ENCODE measurements around the gene GYG1. TPM values are rescaled to one million over a fixed set of nuclear protein-coding genes. Genes with fewer than 3 reads are reported as not detected.

GYG1 gene
- total RNA-seq, 1 experiment from 2014 or later: 34.8 TPM

DNA sequence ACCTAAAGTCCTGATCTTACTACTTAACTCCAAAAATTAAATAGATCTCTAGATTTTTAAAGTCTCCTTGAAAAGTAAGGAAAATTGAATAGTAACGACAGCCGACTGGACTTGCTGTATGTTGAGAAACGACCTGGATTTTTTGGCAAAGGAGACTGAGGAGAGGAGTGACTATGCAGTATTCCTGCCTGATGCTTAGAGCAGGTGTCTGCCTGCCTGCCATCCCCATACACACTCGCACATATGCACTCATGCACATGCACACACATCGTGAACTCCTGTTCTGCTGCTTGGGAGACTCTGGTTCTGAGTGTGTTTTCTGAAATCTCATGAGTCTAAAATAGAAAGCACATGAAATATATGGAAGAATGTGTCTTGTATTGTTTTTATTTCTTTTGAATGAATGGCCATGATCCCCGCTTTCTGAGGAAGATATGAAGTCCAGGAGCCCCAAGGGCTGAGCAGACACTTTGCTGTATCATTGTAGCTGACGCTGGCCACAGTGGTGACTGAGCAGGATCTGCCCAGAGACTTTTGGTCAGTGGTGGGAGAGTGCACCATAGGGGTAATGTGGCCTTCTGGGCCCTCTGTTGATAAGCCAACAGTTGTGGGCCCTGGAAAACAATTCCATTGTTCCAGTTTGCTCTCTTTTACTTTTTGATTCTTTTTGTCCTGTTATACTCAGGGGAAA, 16.4 kb downstream of the GYG1 start (continued):
- TF ChIP-seq ZNF263 (CRISPR knock-in tag; IDR thresholded peaks at IDR 0.05; ENCODE audit: low read depth) (no peak), HMGXB4 (CRISPR knock-in tag; IDR thresholded peaks at IDR 0.05) (no peak), USF2 (CRISPR knock-in tag; IDR thresholded peaks at IDR 0.05) (no peak), ZNF671 (CRISPR knock-in tag; IDR thresholded peaks at IDR 0.05) (no peak), NR1H2 (CRISPR knock-in tag; IDR thresholded peaks at IDR 0.05) (no peak), KAT7 (CRISPR knock-in tag; IDR thresholded peaks at IDR 0.05; ENCODE audit: borderline replicate concordance) (no peak), CREB1 (CRISPR knock-in tag; IDR thresholded peaks at IDR 0.05) (no peak), NFATC4 (CRISPR knock-in tag; IDR thresholded peaks at IDR 0.05) (no peak), AR (CRISPR knock-in tag; IDR thresholded peaks at IDR 0.05) (no peak), ATF1 (CRISPR knock-in tag; IDR thresholded peaks at IDR 0.05) (no peak), ZNF121 (CRISPR knock-in tag; IDR thresholded peaks at IDR 0.05) (no peak), CDX4 (CRISPR knock-in tag; IDR thresholded peaks at IDR 0.05; ENCODE audit: borderline replicate concordance) (no peak), MYBL2 (CRISPR knock-in tag; IDR thresholded peaks at IDR 0.05) (no peak)

GRCh38 chr3:149009732-149010131, 18.4 kb downstream of the GYG1 start:
- POLR2A ChIA-PET: interaction anchor here (1.2 kb wide), 1 partner anchor 12 kb away, joined by 3 read pairs; no protein-coding TSS in a partner anchor
- Mint-ChIP-seq H3K27me3 (ENCODE audit: low read depth) (no peaks in the 10 kb centered on the region), H3K36me3 (peaks cover 37% of the 10 kb centered on the region), H3K4me3 (no peak overlapping the region), H3K9me3 (no peaks in the 10 kb centered on the region), H3K4me1 (peaks cover 14% of the 10 kb centered on the region), H3K27ac (no peak overlapping the region; the same call in 1 of the 2 replicates)
- TF ChIP-seq, protein P1, sequence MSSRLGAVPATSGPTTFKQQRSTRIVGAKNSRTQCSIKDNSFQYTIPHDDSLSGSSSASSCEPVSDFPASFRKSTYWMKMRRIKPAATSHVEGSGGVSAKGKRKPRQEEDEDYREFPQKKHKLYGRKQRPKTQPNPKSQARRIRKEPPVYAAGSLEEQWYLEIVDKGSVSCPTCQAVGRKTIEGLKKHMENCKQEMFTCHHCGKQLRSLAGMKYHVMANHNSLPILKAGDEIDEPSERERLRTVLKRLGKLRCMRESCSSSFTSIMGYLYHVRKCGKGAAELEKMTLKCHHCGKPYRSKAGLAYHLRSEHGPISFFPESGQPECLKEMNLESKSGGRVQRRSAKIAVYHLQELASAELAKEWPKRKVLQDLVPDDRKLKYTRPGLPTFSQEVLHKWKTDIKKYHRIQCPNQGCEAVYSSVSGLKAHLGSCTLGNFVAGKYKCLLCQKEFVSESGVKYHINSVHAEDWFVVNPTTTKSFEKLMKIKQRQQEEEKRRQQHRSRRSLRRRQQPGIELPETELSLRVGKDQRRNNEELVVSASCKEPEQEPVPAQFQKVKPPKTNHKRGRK (CRISPR knock-in tag; IDR thresholded peaks at IDR 0.05; ENCODE audit: borderline replicate concordance): no peak
- TF ChIP-seq NR2C2 (CRISPR knock-in tag; IDR thresholded peaks at IDR 0.05) (no peak), HMGA2 (CRISPR knock-in tag; IDR thresholded peaks at IDR 0.05) (no peak), TP53 (CRISPR knock-in tag; IDR thresholded peaks at IDR 0.05) (no peak), PREB (CRISPR knock-in tag; IDR thresholded peaks at IDR 0.05; ENCODE audit: borderline replicate concordance) (no peak), RORB (CRISPR knock-in tag; IDR thresholded peaks at IDR 0.05) (no peak), GABPB1 (CRISPR knock-in tag; IDR thresholded peaks at IDR 0.05) (no peak), ZNF423 (CRISPR knock-in tag; IDR thresholded peaks at IDR 0.05) (no peak), ETV6 (CRISPR knock-in tag; IDR thresholded peaks at IDR 0.05) (no peak), KAT7 (CRISPR knock-in tag; IDR thresholded peaks at IDR 0.05; ENCODE audit: borderline replicate concordance) (no peak), ARID4B (CRISPR knock-in tag; IDR thresholded peaks at IDR 0.05; ENCODE audit: borderline replicate concordance) (no peak)
- CTCF ChIA-PET: interaction anchor here (0.6 kb wide), 1 partner anchor 54 kb away, joined by 4 read pairs; no protein-coding TSS in a partner anchor
- ATAC-seq: no peak
- no peak for DNase-seq (ENCODE audit: low spot score)
